ENCODE data around the gene POLE2.

GRCh38 chr14:49659526-49660455, 28.2 kb downstream of the POLE2 start:
- TF ChIP-seq CTCF (IDR thresholded peaks at IDR 0.05; ENCODE audit: insufficient read depth, low read length, poor library complexity, severe bottlenecking): no peak
- no peak for TF ChIP-seq EZH2phosphoT487 (conservative IDR thresholded peaks at IDR 0.05; ENCODE audit: low read length)

Data from SU-DHL-6 (cell line).